Measurements from ENCODE around the gene CFDP1.
A peak's percentile ranks its signal among the peaks of the same experiment; 100 is the strongest.

Gene CFDP1

GRCh38 chr16:75250809-75251279 lies 182.5 kb downstream of the CFDP1 start:
- Histone ChIP-seq H3K27ac (peak overlapping the region; percentile 93 to 99), H3K27me3 (no peaks in the 10 kb centered on the region), H3K36me3 (no peaks in the 10 kb centered on the region), H3K4me3 (peak overlapping the region; percentile 66 to 95), H3K9me3 (no peaks in the 10 kb centered on the region), H3K4me1 (peaks cover 10 to 90% (median 85%) of the 10 kb centered on the region in 4 donors)
- intact Hi-C loops (cut with DNase I; ENCODE audit: low total_unique reads) = no loop called here
- DNase-seq = peak in 1 of 2 donors; percentile 76
- no peak for TF ChIP-seq CTCF (IDR thresholded peaks at IDR 0.05)

- peak in 1 of 2 donors; percentile 79 for DNase-seq
- Histone ChIP-seq H3K27ac (peak overlapping the region; percentile 93 to 99), H3K36me3 (no peaks in the 10 kb centered on the region), H3K9me3 (no peaks in the 10 kb centered on the region), H3K4me3 (peak overlapping the region; percentile 66 to 95), H3K27me3 (no peaks in the 10 kb centered on the region), H3K4me1 (peaks cover 8 to 90% (median 85%) of the 10 kb centered on the region in 4 donors)
- intact Hi-C loops (cut with DNase I; ENCODE audit: low total_unique reads) = no loop called here
- TF ChIP-seq CTCF (IDR thresholded peaks at IDR 0.05) = no peak
Measured at GRCh38 chr16:75250089-75250808, 183.1 kb downstream of the CFDP1 start.

GRCh38 chr16:75249441-75249840 lies 183.9 kb downstream of the CFDP1 start:
- Histone ChIP-seq H3K9me3 (no peaks in the 10 kb centered on the region), H3K27ac (peak overlapping the region; percentile 93 to 99), H3K4me1 (peaks cover 6 to 90% (median 85%) of the 10 kb centered on the region in 4 donors), H3K27me3 (no peaks in the 10 kb centered on the region), H3K4me3 (peak overlapping the region; percentile 66 to 95), H3K36me3 (no peaks in the 10 kb centered on the region)
- TF ChIP-seq CTCF (IDR thresholded peaks at IDR 0.05) = no peak
- intact Hi-C loops (cut with DNase I; ENCODE audit: low total_unique reads) = no loop called here
- DNase-seq = no peak

GRCh38 chr16:75248536-75249380 lies 184.5 kb downstream of the CFDP1 start:
- Histone ChIP-seq H3K4me3 (peak overlapping the region; percentile 66 to 95), H3K4me1 (peaks cover 6 to 90% (median 85%) of the 10 kb centered on the region in 4 donors), H3K36me3 (no peaks in the 10 kb centered on the region), H3K9me3 (no peaks in the 10 kb centered on the region), H3K27me3 (no peaks in the 10 kb centered on the region), H3K27ac (peak overlapping the region; percentile 93 to 99)
- TF ChIP-seq CTCF (IDR thresholded peaks at IDR 0.05) = no peak
- no peak for DNase-seq
- intact Hi-C loops (cut with DNase I; ENCODE audit: low total_unique reads) = no loop called here

- peak overlapping the region; percentile 93 to 99 for H3K27ac ChIP-seq
- DNase-seq = peak in 1 of 2 donors; percentile 84
- peak overlapping the region; percentile 66 to 95 for H3K4me3 ChIP-seq
- no peak for TF ChIP-seq CTCF (IDR thresholded peaks at IDR 0.05)
- no peaks in the 10 kb centered on the region for H3K9me3 ChIP-seq
- intact Hi-C loops (cut with DNase I; ENCODE audit: low total_unique reads) = no loop called here
- H3K27me3 ChIP-seq = no peaks in the 10 kb centered on the region
- H3K4me1 ChIP-seq = peaks cover 6 to 90% (median 85%) of the 10 kb centered on the region in 4 donors
- peaks cover 0 to under 1% (median 0%) of the 10 kb centered on the region in 3 donors for H3K36me3 ChIP-seq
Measured at GRCh38 chr16:75248142-75248535, 185.2 kb downstream of the CFDP1 start.

All from tibial artery (tissue), 4 donors.